Mucosa of descending colon (tissue), 3 donors: ENCODE results near the gene C12orf57. TPM values are rescaled to one million over a fixed set of nuclear protein-coding genes. Genes with fewer than 3 reads are reported as not detected.

ENCODE experiments used
- ATAC-seq: fragments of 200-7000 bp; cut with Tn5 transposase; one replicate; pipeline ENCODE4 v1.9.1; 2020; ENCODE audit warnings: mild to moderate bottlenecking, moderate library complexity
- DNase-seq, 3 donors: peaks; one replicate each; pipeline ENCODE4 v3.0.0-alpha.2; 2020
- H3K36me3 ChIP-seq: fragments of 200-600 bp; one replicate; pipeline ENCODE4 v1.8.0; 2021; ENCODE audit warnings: low read depth, mild to moderate bottlenecking
- H3K4me1 ChIP-seq: fragments of 200-600 bp; one replicate; pipeline ENCODE4 v1.8.0; 2021; ENCODE audit warnings: low read depth, mild to moderate bottlenecking
- H3K4me3 ChIP-seq: fragments of 200-600 bp; one replicate; pipeline ENCODE4 v1.8.0; 2021; ENCODE audit warnings: mild to moderate bottlenecking
- H3K9me3 ChIP-seq: fragments of 200-600 bp; one replicate; pipeline ENCODE4 v1.8.0; 2021; ENCODE audit warnings: mild to moderate bottlenecking
- CTCF ChIP-seq: fragments of 200-600 bp; IDR thresholded peaks from one replicate; pipeline ENCODE4 v1.8.0; 2022; ENCODE audit warnings: antibody characterized with exemption, mild to moderate bottlenecking
- intact Hi-C, 2 donors: fragments of 100-400 bp; cut with DNase I in 1 of 2; cut with micrococcal nuclease in 1 of 2; formaldehyde crosslinking; loops; one replicate each; pipeline versions ENCODE4 v1.11.0 to v1.11.1; 2022; cut with DNase I, micrococcal nuclease
- total RNA-seq, 3 donors: library from RNA; stranded (reverse); fragmentation: NEBNext Ultra II Directional in 2 of 3; extraction: Animal tissue kit (Norgen Biotek cat#: 25700) in 2 of 3; gene quantifications; one replicate each; pipeline versions ENCODE4 v1.2.1 to v1.2.4, GENCODE V29; 2021 to 2023
- donor health status: DM: no; HTN: no; CAD: no; lungs with moderate emphysema.
- donor health status: DM: no; HTN: no; CAD: no.
- donor health status: DM: no; HTN: yes; CAD: no.

The C12orf57 gene
- total RNA-seq, 3 donors from 2014 or later = 113 to 175 (median 130) TPM

- H3K4me1 ChIP-seq = peaks cover 35% of the 10 kb centered on the region
- ATAC-seq (no peak), DNase-seq (no peak)
- H3K4me3 ChIP-seq = no peak overlapping the region
- H3K9me3 ChIP-seq = no peaks in the 10 kb centered on the region
- intact Hi-C loops = no loop called here
- no peaks in the 10 kb centered on the region for H3K36me3 ChIP-seq
- no peak for TF ChIP-seq CTCF
Measured at GRCh38 chr12:6965714-6966113, 21.9 kb downstream of the C12orf57 start.

- no peak for ATAC-seq
- H3K4me1 ChIP-seq = peaks cover 30% of the 10 kb centered on the region
- H3K4me3 ChIP-seq = no peak overlapping the region
- intact Hi-C loops = no loop called here
- no peaks in the 10 kb centered on the region for H3K36me3 ChIP-seq
- no peak for TF ChIP-seq CTCF
- no peaks in the 10 kb centered on the region for H3K9me3 ChIP-seq
- no peak for DNase-seq
Measured at GRCh38 chr12:6966351-6966750, 22.5 kb downstream of the C12orf57 start.

GRCh38 chr12:6967651-6968100 lies 23.9 kb downstream of the C12orf57 start:
- no peak overlapping the region for H3K4me3 ChIP-seq
- intact Hi-C loops = no loop called here
- no peaks in the 10 kb centered on the region for H3K36me3 ChIP-seq
- no peak for ATAC-seq
- no peak for DNase-seq
- H3K9me3 ChIP-seq = no peaks in the 10 kb centered on the region
- peaks cover 34% of the 10 kb centered on the region for H3K4me1 ChIP-seq
- TF ChIP-seq CTCF = no peak

GRCh38 chr12:6968426-6968825 lies 24.6 kb downstream of the C12orf57 start:
- TF ChIP-seq CTCF = no peak
- intact Hi-C loops = no loop called here

GRCh38 chr12:6970096-6970527 lies 26.3 kb downstream of the C12orf57 start:
- H3K36me3 ChIP-seq = no peaks in the 10 kb centered on the region
- H3K4me3 ChIP-seq = peak overlapping the region; percentile 60
- ATAC-seq = peak; percentile 35
- DNase-seq = peak in 1 of 3 donors; percentile 51
- TF ChIP-seq CTCF = no peak
- H3K9me3 ChIP-seq = no peaks in the 10 kb centered on the region
- H3K4me1 ChIP-seq = peaks cover 34% of the 10 kb centered on the region
- intact Hi-C loops = no loop called here

More at GRCh38 chr12:6968426-6968825, 24.6 kb downstream of the C12orf57 start:
- H3K4me3 ChIP-seq = no peak overlapping the region
- H3K4me1 ChIP-seq = peaks cover 34% of the 10 kb centered on the region
- no peaks in the 10 kb centered on the region for H3K9me3 ChIP-seq
- ATAC-seq (no peak), DNase-seq (no peak)
- H3K36me3 ChIP-seq = no peaks in the 10 kb centered on the region

GRCh38 chr12:6974180-6974579 lies 30.4 kb downstream of the C12orf57 start:
- no peaks in the 10 kb centered on the region for H3K36me3 ChIP-seq
- no peak for TF ChIP-seq CTCF

More at GRCh38 chr12:6974180-6974579, 30.4 kb downstream of the C12orf57 start:
- ATAC-seq (no peak), DNase-seq (no peak)
- peaks cover 12% of the 10 kb centered on the region for H3K4me1 ChIP-seq
- intact Hi-C loops = no loop called here
- no peak overlapping the region for H3K4me3 ChIP-seq
- no peaks in the 10 kb centered on the region for H3K9me3 ChIP-seq
